Pancreas (tissue), 10 donors: ENCODE data around the gene CAPG. TPM values are rescaled to one million over a fixed set of nuclear protein-coding genes. Genes with fewer than 3 reads are reported as not detected.

ENCODE experiments used
- ATAC-seq, 4 donors: fragments of 200-7000 bp; cut with Tn5 transposase; one replicate each; pipeline versions ENCODE4 v1.8.0 to v1.9.1; 2020; ENCODE audit warnings: mild to moderate bottlenecking in 4 of 4, moderate library complexity in 4 of 4
- DNase-seq, 6 donors: peaks; one replicate each; pipeline ENCODE4 v3.0.0-alpha.2; 2020
- FAIRE-seq: peaks from 2 replicates; lab custom pipeline; 2012; peaks lifted over from hg19 to GRCh38; lab: Jason Lieb, UNC
- H3K27ac ChIP-seq, 4 donors: fragments of 200-600 bp; sonication (generic); 1 replicate in 3 of 4; 2 replicates in 1 of 4; pipeline versions ENCODE4 v1.5.0 to v1.8.0; 2020
- H3K27me3 ChIP-seq, 4 donors: fragments of 200-600 bp; one replicate each; pipeline ENCODE4 v1.8.0; 2021
- H3K36me3 ChIP-seq, 3 donors: fragments of 200-600 bp; sonication (generic) in 1 of 3; one replicate each; pipeline versions ENCODE4 v1.5.0 to v1.8.0; 2020 to 2021
- H3K4me1 ChIP-seq, 3 donors: fragments of 200-600 bp; one replicate each; pipeline ENCODE4 v1.8.0; 2021
- H3K4me3 ChIP-seq, 4 donors: fragments of 200-600 bp; sonication (generic) in 2 of 4; one replicate each; pipeline versions ENCODE4 v1.5.0 to v1.8.0; 2020 to 2021
- H3K9me3 ChIP-seq, 4 donors: fragments of 200-600 bp; one replicate each; pipeline ENCODE4 v1.8.0; 2021
- CTCF ChIP-seq, 4 donors: fragments of 200-600 bp; sonication (generic) in 3 of 4; IDR thresholded peaks; one replicate each; pipeline versions ENCODE4 v1.5.0 to v1.8.0; 2021; ENCODE audit warnings: antibody characterized with exemption in 4 of 4
- WGBS, 2 donors: extraction: QIAGEN DNeasy Blood & Tissue Kit; methylation state at CpG; one replicate each; pipeline ENCODE4 v1.1.7; 2013; 5-methylcytosine and 5-hydroxymethylcytosine counted together
- intact Hi-C, 3 donors: fragments of 100-400 bp; cut with DNase I; formaldehyde crosslinking; loops; one replicate each; pipeline versions ENCODE4 v1.11.1 to v1.14.2; 2022
- polyA plus RNA-seq, 2 donors: library from polyadenylated mRNA; stranded (reverse); fragments of 200-250 nt; gene quantifications; one replicate each; pipeline ENCODE4 v1.2.3, GENCODE V29; 2013
- total RNA-seq, 6 donors: library from RNA; stranded (reverse); fragmentation: NEBNext Ultra II Directional in 4 of 6; extraction: Animal tissue kit (Norgen Biotek cat#: 25700) in 4 of 6; gene quantifications; one replicate each; pipeline versions ENCODE4 v1.2.1 to v1.2.4, GENCODE V29; 2021 to 2023
- donor health status: healthy with polysubstance abuse.
- donor health status: DM: no; HTN: no; CAD: no; lungs with moderate emphysema.
- donor health status: DM: no; HTN: no; CAD: no.
- donor health status: control.
- donor health status: control.
- donor health status: Bipolar disorder and iron deficiency.
- donor health status: DM: yes; HTN: yes; CAD: no.
- donor health status: DM: no; HTN: no; CAD: no.
- donor health status: DM: no; HTN: no; CAD: no.
- donor health status: DM: yes; HTN: yes; CAD: no.

Gene CAPG
- total and polyA plus RNA-seq, 8 donors: 10.9 to 111 (median 37.5) TPM

GRCh38 chr2:85354286-85355072, 55.7 kb downstream of the CAPG start, which contains the start of the genes ELMOD3 and RETSAT:
ELMOD3 (plus strand) TSS chr2:85354769; CDS start chr2:85357199, 2,430 bp downstream.
RETSAT (minus strand) TSS chr2:85354528; CDS start chr2:85354507, 21 bp downstream.
- Histone ChIP-seq H3K27ac (peak within 1 kb of the TSS; percentile 63 to 84 (median 78)), H3K36me3 (peaks cover 0 to 17% (median 0%) of the 10 kb centered on the region in 3 donors), H3K9me3 (peaks cover 0 to 4% (median 0%) of the 10 kb centered on the region in 4 donors), H3K4me3 (peak within 1 kb of the TSS; percentile 70 to 92 (median 78)), H3K27me3 (no peaks in the 10 kb centered on the region), H3K4me1 (peaks cover 3 to 9% (median 5%) of the 10 kb centered on the region in 3 donors)
- intact Hi-C loops: no loop called here
- no peak for TF ChIP-seq CTCF (IDR thresholded peaks at IDR 0.05)
- ATAC-seq (peak; percentile 97 to 99 (median 97)), FAIRE-seq (peak; percentile 60), DNase-seq (peak; percentile 90 to 99 (median 98))
- 0% methylated on average over 41 to 42 of the region's 42 CpGs for WGBS, 2 donors

- intact Hi-C loops: no loop called here
- ATAC-seq (peak; percentile 61 to 71 (median 66)), FAIRE-seq (no peak), DNase-seq (peak in 4 of 6 donors; percentile 55 to 79 (median 75))
- Histone ChIP-seq H3K27ac (peak overlapping the region; percentile 63 to 84 (median 78)), H3K4me1 (peaks cover 3 to 9% (median 5%) of the 10 kb centered on the region in 3 donors), H3K27me3 (no peaks in the 10 kb centered on the region), H3K9me3 (peaks cover 0 to 4% (median 0%) of the 10 kb centered on the region in 4 donors), H3K36me3 (peaks cover 0 to 23% (median 0%) of the 10 kb centered on the region in 3 donors), H3K4me3 (peak overlapping the region; percentile 43 to 92 (median 78))
- no peak for TF ChIP-seq CTCF (IDR thresholded peaks at IDR 0.05)
- 5 to 6% methylated on average over 16 of the region's 16 CpGs for WGBS, 2 donors
These were observed 56.3 kb downstream of the CAPG start for GRCh38 chr2:85353876-85354285.

GRCh38 chr2:85347599-85347998, 62.6 kb downstream of the CAPG start:
- no peak overlapping the region for H3K27ac ChIP-seq
- no peak for FAIRE-seq
- ATAC-seq: no peak
- 23 to 31% methylated on average over 3 of the region's 3 CpGs for WGBS, 2 donors
- no peaks in the 10 kb centered on the region for H3K27me3 ChIP-seq
- intact Hi-C loops: no loop called here
- no peaks in the 10 kb centered on the region for H3K9me3 ChIP-seq
- no peak for TF ChIP-seq CTCF (IDR thresholded peaks at IDR 0.05)
- H3K36me3 ChIP-seq: peaks cover 0 to 41% (median 3%) of the 10 kb centered on the region in 3 donors
- no peaks in the 10 kb centered on the region for H3K4me1 ChIP-seq
- no peak overlapping the region for H3K4me3 ChIP-seq
- DNase-seq: no peak

Other genes starting within 250 kb of the CAPG start
- gene TGOLN2, start 82.4 kb downstream of the CAPG start, total RNA-seq: 10 to 100 TPM; 33.1 to 74.7 (median 43.1) TPM
- 10 to 100 TPM; 17.7 to 33.7 TPM for gene TGOLN2, start 82.4 kb downstream of the CAPG start, polyA plus RNA-seq
- gene RETSAT, start 55.8 kb downstream of the CAPG start, total RNA-seq: 10 to 100 TPM; 24.9 to 48.3 (median 35.0) TPM
- gene RETSAT, start 55.8 kb downstream of the CAPG start, polyA plus RNA-seq: 10 to 100 TPM; 20.7 to 22.1 TPM
- gene ELMOD3, start 55.6 kb downstream of the CAPG start, total RNA-seq: 10 to 100 TPM in 1 of 6 donors, 1 to 10 TPM in 5; 3.9 to 10.5 (median 6.6) TPM
- gene ELMOD3, start 55.6 kb downstream of the CAPG start, polyA plus RNA-seq: 10 to 100 TPM; 21.1 to 22.9 TPM
- gene SH2D6, start 8.3 kb upstream of the CAPG start, total RNA-seq: 1 to 10 TPM in 5 of 6 donors, under 1 TPM in 1; 0.70 to 9.7 (median 2.8) TPM
- gene SH2D6, start 8.3 kb upstream of the CAPG start, polyA plus RNA-seq: 10 to 100 TPM; 21.3 to 28.1 TPM
- 100 to 1,000 TPM; 127 to 447 (median 246) TPM for gene MAT2A, start 128.8 kb upstream of the CAPG start, total RNA-seq
- 100 to 1,000 TPM; 141 to 246 TPM for gene MAT2A, start 128.8 kb upstream of the CAPG start, polyA plus RNA-seq
- 10 to 100 TPM; 21.7 to 43.4 (median 31.0) TPM for gene GGCX, start 151.1 kb upstream of the CAPG start, total RNA-seq
- gene GGCX, start 151.1 kb upstream of the CAPG start, polyA plus RNA-seq: 10 to 100 TPM; 15.7 to 16.2 TPM
- gene VAMP8, start 167.2 kb upstream of the CAPG start, total RNA-seq: 100 to 1,000 TPM in 1 of 6 donors, 10 to 100 TPM in 5; 57.7 to 109 (median 69.7) TPM
- gene VAMP8, start 167.2 kb upstream of the CAPG start, polyA plus RNA-seq: 100 to 1,000 TPM; 137 to 150 TPM
- 10 to 100 TPM in 3 of 6 donors, 1 to 10 TPM in 3; 8.3 to 14.2 (median 11.1) TPM for gene VAMP5, start 174.1 kb upstream of the CAPG start, total RNA-seq
- 10 to 100 TPM; 27.7 to 29.5 TPM for gene VAMP5, start 174.1 kb upstream of the CAPG start, polyA plus RNA-seq
- gene RNF181, start 185.4 kb upstream of the CAPG start, total RNA-seq: 10 to 100 TPM; 53.5 to 94.1 (median 60.2) TPM
- gene RNF181, start 185.4 kb upstream of the CAPG start, polyA plus RNA-seq: 100 to 1,000 TPM in 1 of 2 donors, 10 to 100 TPM in 1; 92.6 to 104 TPM
- 10 to 100 TPM; 14.8 to 20.8 (median 17.6) TPM for gene TMEM150A, start 192.3 kb upstream of the CAPG start, total RNA-seq
- gene TMEM150A, start 192.3 kb upstream of the CAPG start, polyA plus RNA-seq: 10 to 100 TPM; 36.8 to 47.6 TPM
- gene C2orf68, start 201.7 kb upstream of the CAPG start, total RNA-seq: 10 to 100 TPM; 12.3 to 27.0 (median 14.0) TPM
- 10 to 100 TPM; 18.8 to 33.1 TPM for gene C2orf68, start 201.7 kb upstream of the CAPG start, polyA plus RNA-seq
- 10 to 100 TPM; 14.5 to 22.6 (median 16.5) TPM for gene USP39, start 205.8 kb upstream of the CAPG start, total RNA-seq
- 10 to 100 TPM; 18.7 to 20.4 TPM for gene USP39, start 205.8 kb upstream of the CAPG start, polyA plus RNA-seq